SK-N-SH treated with all-trans-retinoic acid at 6 μM for 48 hours (cell line): ENCODE measurements around the gene CHRFAM7A.
"Not testable (repeated sequence)": the region's sequence is repeated elsewhere in the genome, so short reads cannot be mapped to it uniquely, and the experiment has no call there.

Experiments
- ATAC-seq: fragments of 200-7000 bp; cut with Tn5 transposase; 3 replicates; pipeline ENCODE4 v1.9.1; 2020; ENCODE audit warnings: mild to moderate bottlenecking, moderate library complexity

CHRFAM7A gene

GRCh38 chr15:30315704-30316103, 77.6 kb downstream of the CHRFAM7A start:
- ATAC-seq: not testable (repeated sequence)

DNA sequence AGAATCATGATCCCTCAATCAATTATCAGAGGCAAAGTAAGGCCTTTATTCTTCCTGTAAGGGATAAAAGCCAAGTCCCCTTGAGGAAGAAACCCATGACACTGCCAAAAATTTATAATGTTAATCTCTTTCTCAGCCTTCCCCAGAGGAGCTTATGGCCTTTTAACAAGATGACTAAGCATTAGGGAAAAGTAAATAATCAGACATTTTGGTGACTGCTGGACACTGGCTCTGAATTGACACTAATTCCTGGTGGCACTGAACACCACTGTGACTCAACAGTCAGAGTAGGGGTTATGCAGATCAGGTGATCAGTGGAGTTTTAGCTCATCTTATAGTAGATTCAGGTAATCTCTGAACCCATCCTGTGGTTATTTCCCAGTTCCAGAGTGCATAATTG, 82.8 kb downstream of the CHRFAM7A start:
- ATAC-seq: not testable (repeated sequence)
